HepG2 (cell line): Measurements from ENCODE around the gene LITAFD.
"Not testable (repeated sequence)": the region's sequence is repeated elsewhere in the genome, so short reads cannot be mapped to it uniquely, and the experiment has no call there.

Experiments used
- NBN ChIP-seq: fragments of 450-650 bp; conservative IDR thresholded peaks from 2 replicates; pipeline ENCODE4 v1.6.1; 2017
- ZNF263 ChIP-seq: sonication (generic); formaldehyde crosslinking; IDR thresholded peaks from 2 replicates; pipeline ENCODE4 v1.4.0; 2020; ENCODE audit warnings: missing genetic modification reagents
- ZNF839 ChIP-seq: sonication (generic); formaldehyde crosslinking; IDR thresholded peaks from 2 replicates; pipeline ENCODE4 v1.4.0; 2020; ENCODE audit warnings: missing genetic modification reagents, mild to moderate bottlenecking, borderline replicate concordance
- ZZZ3 ChIP-seq: sonication (generic); formaldehyde crosslinking; IDR thresholded peaks from 2 replicates; pipeline ENCODE4 v1.4.0; 2020; ENCODE audit warnings: missing genetic modification reagents, mild to moderate bottlenecking, borderline replicate concordance

DNA sequence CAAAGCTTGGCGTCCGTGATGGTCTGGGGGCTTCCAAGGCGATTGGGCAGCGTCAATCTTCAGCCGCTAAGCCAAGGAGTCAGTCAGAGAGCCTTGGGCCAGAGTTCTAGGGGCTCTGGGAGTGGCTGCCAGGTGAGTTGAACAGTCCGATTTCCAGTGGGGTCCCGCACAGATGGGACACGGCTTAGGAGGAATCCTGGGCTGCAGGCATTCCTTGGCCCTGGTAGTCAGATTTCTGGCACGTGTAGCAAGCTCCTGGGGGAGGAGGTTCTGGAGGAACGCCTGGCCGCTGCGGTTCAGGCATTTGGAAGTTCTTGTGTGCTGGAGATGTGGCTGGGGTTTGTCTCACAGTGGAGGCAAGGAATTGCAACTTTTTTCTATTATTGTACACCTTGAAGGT, 38.9 kb upstream of the LITAFD start:
- not testable (repeated sequence) for TF ChIP-seq NBN; ZNF263 (CRISPR knock-in tag); ZNF839; ZZZ3 (CRISPR knock-in tag)
